ENCODE results near the gene ZNF672. TPM values are rescaled to one million over a fixed set of nuclear protein-coding genes. Genes with fewer than 3 reads are reported as not detected.

The ZNF672 gene
- total RNA-seq, 2 donors from 2014 or later, result 27.8 to 57.4 TPM

DNA sequence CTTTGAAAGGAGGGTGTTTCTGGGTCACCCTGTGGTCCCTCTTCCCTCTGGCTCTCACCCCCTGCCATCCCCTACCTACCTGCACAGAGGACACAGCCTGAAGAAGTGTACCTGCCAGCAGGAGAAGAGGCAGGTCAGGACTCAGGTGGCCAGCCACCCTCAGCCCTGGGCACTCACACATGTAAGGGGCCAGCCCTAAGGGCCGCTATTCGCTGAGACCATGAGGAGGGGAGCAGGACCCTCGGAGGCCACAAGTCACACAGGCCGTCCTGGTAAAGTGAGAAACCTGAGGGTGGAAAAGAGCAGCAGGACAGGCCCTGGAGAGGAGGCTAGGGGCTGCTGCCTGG, 19.7 kb downstream of the ZNF672 start:
- DNase-seq, result no peak
- H3K9ac ChIP-seq (ENCODE audit: low read depth in 2 of 2, low read length in 2 of 2), result peak overlapping the region; percentile 74 to 83
- H3K4me3 ChIP-seq, result peak overlapping the region; percentile 59
- peak overlapping the region; percentile 77 for H3K27ac ChIP-seq
- no peaks in the 10 kb centered on the region for H3K9me3 ChIP-seq
- TF ChIP-seq CTCF (IDR thresholded peaks at IDR 0.05), result no peak
- no peaks in the 10 kb centered on the region for H3K27me3 ChIP-seq
- H3K36me3 ChIP-seq, result no peaks in the 10 kb centered on the region
- intact Hi-C loops (cut with DNase I), result no loop called here
- peaks cover 5% of the 10 kb centered on the region for H3K4me1 ChIP-seq

DNA sequence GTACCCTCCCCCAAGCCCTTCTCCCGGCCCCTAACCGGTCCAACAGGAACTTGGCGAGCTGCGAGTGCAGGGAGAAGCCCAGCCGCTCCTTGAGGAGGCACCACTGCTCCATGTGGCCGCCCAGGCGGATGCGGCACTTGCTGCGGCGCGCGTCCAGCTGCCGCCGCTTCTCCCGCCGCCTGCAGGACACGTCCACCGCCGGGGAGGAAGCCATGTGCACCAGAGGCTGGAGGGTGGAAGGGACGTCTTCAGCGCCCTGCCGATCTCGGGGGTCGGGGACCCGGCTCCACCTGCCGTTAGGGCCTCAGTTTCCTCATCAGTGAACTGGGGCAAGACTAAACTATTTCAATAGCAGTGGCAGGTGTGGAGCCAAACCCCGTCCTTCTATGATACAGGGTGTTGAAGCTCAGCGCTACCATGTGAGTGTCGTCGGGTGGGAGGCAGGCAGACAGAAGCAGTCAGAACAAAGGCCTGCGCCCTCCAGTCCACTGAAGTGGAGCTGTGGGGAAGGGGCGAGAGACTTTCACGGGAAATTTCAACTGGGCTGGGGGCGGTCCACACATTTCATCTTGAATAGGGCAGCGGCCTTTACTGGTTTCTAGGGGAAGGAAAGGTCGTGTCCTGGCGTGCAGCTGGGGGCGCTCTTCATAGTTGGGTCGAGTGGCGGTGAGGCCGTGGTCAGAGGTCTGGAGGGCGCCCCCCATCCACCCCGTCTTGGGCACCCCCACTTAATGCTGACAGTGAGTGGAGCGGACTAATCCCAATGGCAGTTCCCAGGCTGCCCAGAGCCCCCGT, 20.3 kb downstream of the ZNF672 start:
- peak; percentile 69 for DNase-seq
- Histone ChIP-seq H3K9me3 (no peaks in the 10 kb centered on the region), H3K27me3 (no peaks in the 10 kb centered on the region), H3K9ac (ENCODE audit: low read depth in 2 of 2, low read length in 2 of 2) (peak overlapping the region; percentile 74 to 83), H3K27ac (peak overlapping the region; percentile 77), H3K4me3 (peak overlapping the region; percentile 59), H3K36me3 (no peaks in the 10 kb centered on the region), H3K4me1 (peaks cover 6% of the 10 kb centered on the region)
- intact Hi-C loops (cut with DNase I), result no loop called here
- TF ChIP-seq CTCF (IDR thresholded peaks at IDR 0.05), result peak; percentile 19

DNA sequence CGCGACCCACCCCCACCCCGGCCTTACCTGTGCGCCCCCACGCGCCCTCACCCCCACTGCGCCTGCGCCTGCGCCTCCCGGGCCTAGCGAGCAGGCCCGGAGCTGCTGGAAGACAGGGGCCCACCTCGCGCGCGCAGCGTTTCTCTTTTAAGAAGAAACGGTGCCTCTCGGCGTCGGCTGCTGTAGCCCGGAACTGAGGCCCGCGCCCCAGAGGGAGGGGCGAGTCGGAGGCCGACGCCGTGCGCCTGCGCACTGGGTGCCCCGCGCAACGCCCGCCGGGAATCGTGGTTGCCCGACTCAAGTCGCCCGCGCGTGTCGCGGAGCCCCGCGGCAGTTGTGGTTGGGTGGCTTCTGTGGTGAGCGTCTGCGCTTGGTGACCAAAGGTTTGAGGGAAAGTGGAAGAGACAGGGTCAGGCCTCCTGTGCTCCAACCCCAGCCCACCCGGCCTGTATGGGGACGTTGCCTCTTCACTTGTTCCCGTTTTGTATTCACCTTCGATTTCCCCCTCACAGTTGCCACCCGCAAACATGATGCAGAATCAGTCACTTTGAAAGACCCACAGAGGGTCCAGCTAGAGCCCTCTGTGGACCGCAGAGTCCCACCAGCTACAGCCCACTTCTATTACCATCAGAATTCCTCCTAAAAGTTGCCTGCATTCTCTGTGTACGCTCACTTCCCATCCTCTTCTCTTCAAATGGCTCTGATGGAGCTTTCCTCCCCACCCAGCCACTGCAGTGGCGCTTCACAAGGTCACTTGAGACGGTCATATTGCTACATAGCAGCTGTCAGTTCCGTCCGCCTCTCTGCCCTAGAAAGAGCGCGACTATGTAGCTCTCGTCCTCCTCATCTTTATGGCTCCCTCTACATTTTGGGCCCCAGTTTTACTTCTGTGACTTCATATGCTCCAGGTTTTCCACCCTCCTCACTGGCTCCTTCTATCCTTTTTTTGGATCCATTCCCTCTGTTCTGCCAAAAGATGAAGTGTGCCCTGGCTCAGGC, 21.2 kb downstream of the ZNF672 start, which contains the start of gene ZNF692:
Gene ZNF692 (minus strand): TSS at position 195 of the 999 bp plus-strand sequence. CDS start 776 bp downstream, outside the sequence.
- Histone ChIP-seq H3K9ac (ENCODE audit: low read depth in 2 of 2, low read length in 2 of 2) (peak within 1 kb of the TSS; percentile 74 to 93), H3K4me1 (peaks cover 11% of the 10 kb centered on the region), H3K4me3 (peak within 1 kb of the TSS; percentile 59), H3K36me3 (no peaks in the 10 kb centered on the region), H3K27me3 (no peaks in the 10 kb centered on the region), H3K9me3 (no peaks in the 10 kb centered on the region), H3K27ac (peak within 1 kb of the TSS; percentile 77)
- intact Hi-C loops (cut with DNase I), result no loop called here
- no peak for TF ChIP-seq CTCF (IDR thresholded peaks at IDR 0.05)
- DNase-seq, result peak; percentile 98

- no peaks in the 10 kb centered on the region for H3K9me3 ChIP-seq
- no peak overlapping the region for H3K27ac ChIP-seq
- H3K27me3 ChIP-seq, result no peaks in the 10 kb centered on the region
- no peak for TF ChIP-seq CTCF (IDR thresholded peaks at IDR 0.05)
- no peaks in the 10 kb centered on the region for H3K36me3 ChIP-seq
- no peak overlapping the region for H3K4me3 ChIP-seq
- no peak overlapping the region for H3K9ac ChIP-seq (ENCODE audit: low read depth in 2 of 2, low read length in 2 of 2)
- DNase-seq, result no peak
- H3K4me1 ChIP-seq, result peaks cover 11% of the 10 kb centered on the region
- intact Hi-C loops (cut with DNase I), result no loop called here
Observed at GRCh38 chr1:248860007-248860406, 22.0 kb downstream of the ZNF672 start.

DNA sequence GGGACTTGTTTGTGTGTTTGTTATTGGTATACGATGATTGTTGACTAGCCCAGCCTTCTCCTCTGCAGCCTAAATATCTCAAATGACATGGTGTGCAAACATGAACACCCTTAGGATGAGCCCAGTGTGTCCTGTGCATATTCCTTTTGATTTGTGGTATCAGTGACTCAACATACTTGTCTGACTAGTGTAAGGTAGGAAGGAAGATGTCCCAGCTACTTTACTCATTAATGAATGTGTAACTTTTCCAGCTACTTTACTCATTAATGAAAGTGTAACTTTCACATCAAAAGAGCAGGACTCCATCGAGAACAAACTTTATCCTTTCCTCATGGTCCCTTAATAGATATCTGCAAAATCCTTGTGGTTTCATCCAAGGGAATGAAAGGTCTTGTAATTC, 23.6 kb downstream of the ZNF672 start:
- TF ChIP-seq CTCF (IDR thresholded peaks at IDR 0.05), result no peak

More for the DNA sequence above, 23.6 kb downstream of the ZNF672 start:
- Histone ChIP-seq H3K27me3 (no peaks in the 10 kb centered on the region), H3K9ac (ENCODE audit: low read depth in 2 of 2, low read length in 2 of 2) (no peak overlapping the region), H3K4me1 (peaks cover 11% of the 10 kb centered on the region), H3K4me3 (no peak overlapping the region), H3K36me3 (no peaks in the 10 kb centered on the region), H3K9me3 (no peaks in the 10 kb centered on the region), H3K27ac (no peak overlapping the region)
- intact Hi-C loops (cut with DNase I), result no loop called here
- DNase-seq, result no peak

Data from colonic mucosa (tissue), 4 donors.